ENCODE data around the gene SMIM45.

SMIM45 gene

DNA sequence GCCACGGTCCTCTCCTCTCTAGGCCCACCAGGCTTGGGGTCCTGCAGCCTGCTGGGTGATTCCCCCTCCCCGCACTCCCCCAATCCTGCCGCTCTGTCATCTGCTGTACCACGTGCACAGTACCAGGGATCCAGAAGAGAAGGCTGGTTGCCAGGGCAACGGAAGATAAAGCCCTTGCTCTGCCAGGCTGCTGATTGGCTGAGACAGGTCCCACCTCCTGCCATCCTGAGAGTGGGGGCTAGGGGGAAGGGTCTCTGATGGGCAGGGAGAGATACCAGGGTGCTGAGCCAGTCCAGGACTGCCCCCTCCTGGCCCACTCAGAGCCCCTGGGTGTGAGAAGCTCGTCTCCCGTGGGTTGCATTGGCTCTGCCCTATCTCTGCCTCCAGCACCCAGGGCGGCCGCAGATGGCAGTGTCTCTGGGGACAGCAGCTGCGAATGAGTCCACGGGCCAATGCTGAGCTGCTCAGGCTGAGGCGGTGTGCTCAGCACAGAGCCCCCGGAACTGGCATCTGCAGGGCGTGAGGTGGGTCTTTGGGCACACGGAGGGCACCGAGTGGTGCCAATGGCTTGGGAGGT lies at the start of gene SMIM45:
TSS of gene SMIM45 (plus strand) at position 253 of the 577 bp plus-strand sequence.
- no peak for DNase-seq (ENCODE audit: extremely low spot score, unreplicated experiment)
- Mint-ChIP-seq H3K36me3 (no peaks in the 10 kb centered on the region), H3K27ac (no peak within 1 kb of the TSS), H3K4me1 (ENCODE audit: unreplicated experiment) (peaks cover 20% of the 10 kb centered on the region), H3K27me3 (no peaks in the 10 kb centered on the region), H3K9me3 (no peaks in the 10 kb centered on the region), H3K4me3 (no peak within 1 kb of the TSS)
- TF ChIP-seq, protein P1, sequence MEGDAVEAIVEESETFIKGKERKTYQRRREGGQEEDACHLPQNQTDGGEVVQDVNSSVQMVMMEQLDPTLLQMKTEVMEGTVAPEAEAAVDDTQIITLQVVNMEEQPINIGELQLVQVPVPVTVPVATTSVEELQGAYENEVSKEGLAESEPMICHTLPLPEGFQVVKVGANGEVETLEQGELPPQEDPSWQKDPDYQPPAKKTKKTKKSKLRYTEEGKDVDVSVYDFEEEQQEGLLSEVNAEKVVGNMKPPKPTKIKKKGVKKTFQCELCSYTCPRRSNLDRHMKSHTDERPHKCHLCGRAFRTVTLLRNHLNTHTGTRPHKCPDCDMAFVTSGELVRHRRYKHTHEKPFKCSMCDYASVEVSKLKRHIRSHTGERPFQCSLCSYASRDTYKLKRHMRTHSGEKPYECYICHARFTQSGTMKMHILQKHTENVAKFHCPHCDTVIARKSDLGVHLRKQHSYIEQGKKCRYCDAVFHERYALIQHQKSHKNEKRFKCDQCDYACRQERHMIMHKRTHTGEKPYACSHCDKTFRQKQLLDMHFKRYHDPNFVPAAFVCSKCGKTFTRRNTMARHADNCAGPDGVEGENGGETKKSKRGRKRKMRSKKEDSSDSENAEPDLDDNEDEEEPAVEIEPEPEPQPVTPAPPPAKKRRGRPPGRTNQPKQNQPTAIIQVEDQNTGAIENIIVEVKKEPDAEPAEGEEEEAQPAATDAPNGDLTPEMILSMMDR (conservative IDR thresholded peaks at IDR 0.05): peak; percentile 37

DNA sequence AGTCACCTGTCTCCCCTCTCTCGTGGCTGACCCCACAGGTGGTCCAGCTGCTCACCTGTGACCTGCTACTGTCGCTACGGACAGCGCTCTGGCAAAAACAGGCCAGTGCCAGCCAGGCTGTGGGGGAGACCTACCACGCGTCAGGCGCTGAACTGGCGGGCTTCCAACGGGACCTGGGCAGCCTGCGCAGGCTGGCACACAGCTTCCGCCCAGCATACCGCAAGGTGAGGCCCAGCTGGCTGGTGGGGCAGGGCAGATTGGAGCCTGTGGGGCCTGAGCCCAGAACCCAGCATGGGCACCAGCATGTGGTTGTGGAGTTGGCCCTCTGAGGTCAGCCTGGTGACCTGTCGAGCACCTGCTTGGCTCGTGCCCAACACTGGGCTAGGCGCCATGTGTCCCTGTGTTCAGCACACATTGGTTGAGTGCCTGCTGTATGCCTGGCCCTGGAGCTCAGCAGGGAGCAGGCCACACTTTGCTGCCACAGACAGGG lies 49.0 kb upstream of the SMIM45 start:
- DNase-seq (ENCODE audit: extremely low spot score, unreplicated experiment): no peak
- Mint-ChIP-seq H3K9me3 (no peaks in the 10 kb centered on the region), H3K27ac (no peak overlapping the region), H3K36me3 (peaks cover 5% of the 10 kb centered on the region), H3K4me3 (no peak overlapping the region), H3K4me1 (ENCODE audit: unreplicated experiment) (no peaks in the 10 kb centered on the region), H3K27me3 (no peaks in the 10 kb centered on the region)
- TF ChIP-seq, protein P1 (conservative IDR thresholded peaks at IDR 0.05): no peak

DNA sequence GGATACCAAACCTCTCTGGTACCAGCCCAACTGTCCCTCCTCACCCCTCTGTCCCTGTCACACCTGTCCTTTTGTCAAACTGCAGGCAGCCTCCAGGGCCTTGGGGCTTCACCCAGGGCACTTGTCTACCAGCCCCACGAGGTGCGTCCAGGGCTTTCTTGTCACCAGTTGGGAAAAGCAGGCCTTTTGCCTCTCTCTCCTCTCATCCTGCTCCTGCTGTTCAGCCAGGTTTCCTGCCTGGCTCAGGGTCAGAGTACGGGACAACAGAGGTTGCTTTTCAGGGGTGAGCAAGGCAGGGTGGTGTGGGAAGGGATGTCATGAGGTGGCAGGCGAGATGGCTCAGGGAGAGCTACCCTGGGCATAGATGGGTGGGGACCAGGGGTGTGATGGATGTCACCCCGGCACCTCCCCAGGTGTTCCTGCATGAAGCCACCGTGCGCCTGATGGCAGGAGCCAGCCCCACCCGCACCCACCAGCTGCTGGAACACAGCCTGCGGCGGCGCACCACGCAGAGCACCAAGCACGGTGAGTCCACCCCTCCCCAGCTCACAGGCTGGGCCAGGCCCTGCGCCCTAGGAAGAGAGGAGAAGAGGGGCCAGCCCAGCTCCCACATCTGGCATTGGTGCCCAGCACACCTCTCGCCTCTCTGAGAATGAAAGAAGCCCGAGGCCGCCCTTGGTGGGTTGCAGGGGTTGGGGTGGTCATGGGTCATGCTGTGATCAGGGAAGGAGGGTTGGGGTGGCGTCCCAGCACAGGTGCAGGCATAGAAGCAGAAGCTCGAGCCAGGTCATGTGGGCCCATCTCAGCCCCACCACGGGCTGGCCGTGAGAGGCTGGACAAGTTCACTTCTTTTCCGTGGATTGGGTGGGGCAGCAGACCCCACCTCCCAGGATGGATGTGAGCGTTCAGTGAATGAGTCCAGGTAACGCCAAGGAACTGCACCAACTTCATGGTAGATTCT lies 47.2 kb upstream of the SMIM45 start:
- peaks cover 5% of the 10 kb centered on the region for H3K36me3 Mint-ChIP-seq
- H3K9me3 Mint-ChIP-seq: no peaks in the 10 kb centered on the region
- DNase-seq (ENCODE audit: extremely low spot score, unreplicated experiment): no peak
- TF ChIP-seq, protein P1 (conservative IDR thresholded peaks at IDR 0.05): no peak
- no peaks in the 10 kb centered on the region for H3K4me1 Mint-ChIP-seq (ENCODE audit: unreplicated experiment)
- peaks cover 9% of the 10 kb centered on the region for H3K27me3 Mint-ChIP-seq
- H3K4me3 Mint-ChIP-seq: no peak overlapping the region
- H3K27ac Mint-ChIP-seq: no peak overlapping the region

DNA sequence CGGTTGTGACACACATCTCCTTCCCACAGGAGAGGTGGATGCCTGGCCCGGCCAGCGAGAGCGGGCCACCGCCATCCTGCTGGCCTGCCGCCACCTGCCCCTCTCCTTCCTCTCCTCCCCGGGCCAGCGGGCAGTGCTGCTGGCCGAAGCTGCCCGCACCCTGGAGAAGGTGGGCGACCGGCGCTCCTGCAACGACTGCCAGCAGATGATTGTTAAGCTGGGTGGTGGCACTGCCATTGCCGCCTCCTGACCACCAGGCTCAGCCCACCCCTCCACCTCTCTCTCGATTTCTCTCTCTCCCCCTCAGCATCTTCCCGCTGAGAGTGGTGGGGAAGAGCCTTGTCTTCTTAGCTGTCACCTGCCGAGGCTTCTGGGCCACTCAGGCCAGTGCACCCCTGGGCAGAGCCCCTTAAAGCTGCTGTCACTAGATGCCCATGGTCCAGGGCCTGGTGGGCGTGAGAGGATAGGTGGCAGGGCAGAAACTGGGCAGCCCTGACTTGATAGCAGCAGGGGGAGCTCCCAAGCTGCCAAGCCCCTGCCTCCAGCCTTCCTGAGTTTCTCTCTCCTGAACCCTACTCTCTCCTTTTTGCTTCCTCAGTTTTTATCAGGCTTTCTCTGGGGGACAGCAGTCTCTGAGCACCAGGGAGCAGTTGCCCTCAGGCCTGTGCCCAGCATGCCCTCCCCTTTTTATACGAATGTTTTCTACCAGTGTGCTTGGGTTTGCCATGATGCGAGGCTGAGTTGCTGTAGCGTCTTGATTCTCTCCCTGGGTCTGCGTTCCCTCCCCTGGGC lies 46.3 kb upstream of the SMIM45 start:
- Mint-ChIP-seq H3K4me3 (no peak overlapping the region), H3K27ac (peak overlapping the region; percentile 11), H3K27me3 (peaks cover 9% of the 10 kb centered on the region), H3K9me3 (no peaks in the 10 kb centered on the region), H3K36me3 (peaks cover 5% of the 10 kb centered on the region), H3K4me1 (ENCODE audit: unreplicated experiment) (no peaks in the 10 kb centered on the region)
- no peak for DNase-seq (ENCODE audit: extremely low spot score, unreplicated experiment)
- TF ChIP-seq, protein P1 (conservative IDR thresholded peaks at IDR 0.05): no peak

DNA sequence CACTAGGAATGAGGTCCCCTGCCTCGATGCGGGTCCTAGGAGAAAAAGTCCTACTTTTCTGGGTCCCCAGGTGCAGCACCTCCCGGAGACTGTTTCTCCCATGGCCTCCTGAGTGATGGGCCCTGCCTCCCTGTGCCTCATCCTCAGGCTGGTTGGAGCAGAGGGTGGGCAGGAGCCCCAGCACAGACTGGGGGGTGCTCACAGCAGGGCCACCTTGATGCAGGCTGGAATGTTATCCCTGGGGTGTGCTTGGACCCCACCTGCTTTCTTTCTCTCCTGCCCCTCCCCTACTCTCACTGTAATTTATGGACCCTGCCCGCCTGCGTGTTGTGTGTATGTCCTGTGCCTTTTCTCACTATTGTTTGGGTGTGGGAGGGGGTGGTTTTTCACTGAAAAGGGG lies 45.1 kb upstream of the SMIM45 start:
- Mint-ChIP-seq H3K4me3 (no peak overlapping the region), H3K27ac (no peak overlapping the region), H3K27me3 (peaks cover 16% of the 10 kb centered on the region), H3K4me1 (ENCODE audit: unreplicated experiment) (no peaks in the 10 kb centered on the region), H3K36me3 (peaks cover 5% of the 10 kb centered on the region), H3K9me3 (no peaks in the 10 kb centered on the region)
- TF ChIP-seq, protein P1 (conservative IDR thresholded peaks at IDR 0.05): no peak
- DNase-seq (ENCODE audit: extremely low spot score, unreplicated experiment): no peak

Measured in type B pancreatic cell (in vitro differentiated cells).